DND-41 (cell line): ENCODE results near the gene TOR2A.

Experiments
- ATAC-seq: fragments of 200-7000 bp; cut with Tn5 transposase; 3 replicates; pipeline ENCODE4 v1.9.1; 2021; ENCODE audit warnings: low read depth; ENCODE audit not compliant: insufficient read depth
- DNase-seq: peaks from one replicate; pipeline ENCODE4 v3.0.0-alpha.2; 2020
- H2AFZ ChIP-seq: 2 replicates; pipeline ENCODE4 v1.6.0; 2012; ENCODE audit warnings: low read depth, low read length
- H3K27ac ChIP-seq: 2 replicates; pipeline ENCODE4 v1.5.1; 2012; ENCODE audit warnings: low read length, inconsistent platforms
- H3K27me3 ChIP-seq: fragments of 200-600 bp; sonication (generic); 2 replicates; pipeline ENCODE4 v1.6.0; 2012; ENCODE audit warnings: low read length, mild to moderate bottlenecking, inconsistent platforms; ENCODE audit not compliant: insufficient read depth, poor library complexity
- H3K36me3 ChIP-seq: 2 replicates; pipeline ENCODE4 v1.5.1; 2012; ENCODE audit warnings: low read length, inconsistent platforms; ENCODE audit not compliant: insufficient read depth
- H3K4me1 ChIP-seq: 2 replicates; pipeline ENCODE4 v1.5.1; 2012; ENCODE audit warnings: mild to moderate bottlenecking, low read length; ENCODE audit not compliant: insufficient read depth
- H3K4me2 ChIP-seq: 2 replicates; pipeline ENCODE4 v1.6.0; 2012; ENCODE audit warnings: mild to moderate bottlenecking, moderate library complexity, low read length, inconsistent platforms; ENCODE audit not compliant: insufficient read depth
- H3K4me3 ChIP-seq, 2 experiments: fragments of 200-600 bp in 1 of 2; shearing (Covaris generic) in 1 of 2; 2 replicates each; pipeline ENCODE4 v1.5.1; 2012 to 2016; ENCODE audit warnings: inconsistent platforms in 2 of 2, low read length in 2 of 2, mild to moderate bottlenecking in 2 of 2, low read depth in 1 of 2, moderate library complexity in 1 of 2
- H3K79me2 ChIP-seq: 2 replicates; pipeline ENCODE4 v1.6.0; 2012; ENCODE audit warnings: low read length, inconsistent platforms; ENCODE audit not compliant: insufficient read depth
- H3K9ac ChIP-seq: 2 replicates; pipeline ENCODE4 v1.6.0; 2012; ENCODE audit warnings: low read depth, mild to moderate bottlenecking, inconsistent platforms, low read length, moderate library complexity
- H3K9me3 ChIP-seq: 2 replicates; pipeline ENCODE4 v1.5.1; 2012; ENCODE audit warnings: low read length, moderate library complexity, mild to moderate bottlenecking, inconsistent platforms; ENCODE audit not compliant: insufficient read depth, severe bottlenecking
- H4K20me1 ChIP-seq: 2 replicates; pipeline ENCODE4 v1.6.0; 2012; ENCODE audit warnings: low read length; ENCODE audit not compliant: insufficient read depth
- EZH2 ChIP-seq: IDR thresholded peaks from 3 replicates; pipeline ENCODE4 v1.6.1; 2012; ENCODE audit warnings: borderline replicate concordance, low read depth, mild to moderate bottlenecking, moderate library complexity, low read length, inconsistent platforms; ENCODE audit not compliant: severe bottlenecking
- TF ChIP-seq, protein P1 (sequence below): IDR thresholded peaks from 2 replicates; pipeline ENCODE4 v1.5.1; 2012; ENCODE audit warnings: borderline replicate concordance, low read length, moderate library complexity, mild to moderate bottlenecking; ENCODE audit not compliant: poor library complexity, severe bottlenecking; ENCODE audit errors: extremely low read depth

The TOR2A gene

DNA sequence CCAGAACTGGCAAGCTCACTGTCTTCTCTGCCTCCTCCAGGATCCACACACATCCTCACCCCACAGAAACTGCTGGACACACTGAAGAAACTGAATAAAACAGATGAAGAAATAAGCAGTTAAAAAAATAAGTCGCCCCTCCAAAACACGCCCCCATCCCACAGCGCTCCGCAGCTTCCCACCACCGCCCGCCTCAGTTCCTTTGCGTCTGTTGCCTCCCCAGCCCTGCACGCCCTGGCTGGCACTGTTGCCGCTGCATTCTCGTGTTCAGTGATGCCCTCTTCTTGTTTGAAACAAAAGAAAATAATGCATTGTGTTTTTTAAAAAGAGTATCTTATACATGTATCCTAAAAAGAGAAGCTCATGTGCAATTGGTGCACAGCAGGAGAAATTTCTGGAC lies 44.4 kb downstream of the TOR2A start:
- no peak overlapping the region for H2AFZ ChIP-seq
- H3K27ac ChIP-seq, result no peak overlapping the region
- DNase-seq (no peak), ATAC-seq (no peak)
- no peak overlapping the region for H3K4me2 ChIP-seq
- no peaks in the 10 kb centered on the region for H3K4me1 ChIP-seq
- no peaks in the 10 kb centered on the region for H3K79me2 ChIP-seq
- no peak overlapping the region for H3K4me3 ChIP-seq
- no peaks in the 10 kb centered on the region for H3K9me3 ChIP-seq
- no peaks in the 10 kb centered on the region for H3K27me3 ChIP-seq
- H3K36me3 ChIP-seq, result no peaks in the 10 kb centered on the region
- TF ChIP-seq EZH2, result no peak
- TF ChIP-seq, protein P1, sequence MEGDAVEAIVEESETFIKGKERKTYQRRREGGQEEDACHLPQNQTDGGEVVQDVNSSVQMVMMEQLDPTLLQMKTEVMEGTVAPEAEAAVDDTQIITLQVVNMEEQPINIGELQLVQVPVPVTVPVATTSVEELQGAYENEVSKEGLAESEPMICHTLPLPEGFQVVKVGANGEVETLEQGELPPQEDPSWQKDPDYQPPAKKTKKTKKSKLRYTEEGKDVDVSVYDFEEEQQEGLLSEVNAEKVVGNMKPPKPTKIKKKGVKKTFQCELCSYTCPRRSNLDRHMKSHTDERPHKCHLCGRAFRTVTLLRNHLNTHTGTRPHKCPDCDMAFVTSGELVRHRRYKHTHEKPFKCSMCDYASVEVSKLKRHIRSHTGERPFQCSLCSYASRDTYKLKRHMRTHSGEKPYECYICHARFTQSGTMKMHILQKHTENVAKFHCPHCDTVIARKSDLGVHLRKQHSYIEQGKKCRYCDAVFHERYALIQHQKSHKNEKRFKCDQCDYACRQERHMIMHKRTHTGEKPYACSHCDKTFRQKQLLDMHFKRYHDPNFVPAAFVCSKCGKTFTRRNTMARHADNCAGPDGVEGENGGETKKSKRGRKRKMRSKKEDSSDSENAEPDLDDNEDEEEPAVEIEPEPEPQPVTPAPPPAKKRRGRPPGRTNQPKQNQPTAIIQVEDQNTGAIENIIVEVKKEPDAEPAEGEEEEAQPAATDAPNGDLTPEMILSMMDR, result no peak
- H3K9ac ChIP-seq, result no peak overlapping the region
- no peaks in the 10 kb centered on the region for H4K20me1 ChIP-seq

GRCh38 chr9:127689329-127690000 lies 45.6 kb downstream of the TOR2A start:
- Histone ChIP-seq H3K79me2 (no peaks in the 10 kb centered on the region), H3K27ac (no peak overlapping the region), H4K20me1 (no peaks in the 10 kb centered on the region), H3K4me2 (no peak overlapping the region), H3K4me3 (no peak overlapping the region), H2AFZ (no peak overlapping the region), H3K27me3 (no peaks in the 10 kb centered on the region), H3K4me1 (no peaks in the 10 kb centered on the region), H3K9ac (no peak overlapping the region), H3K9me3 (no peaks in the 10 kb centered on the region), H3K36me3 (no peaks in the 10 kb centered on the region)
- DNase-seq (no peak), ATAC-seq (no peak)
- TF ChIP-seq EZH2, result no peak
- TF ChIP-seq, protein P1, result no peak

- Histone ChIP-seq H4K20me1 (no peaks in the 10 kb centered on the region), H3K9ac (no peak overlapping the region), H3K4me2 (no peak overlapping the region), H3K4me3 (no peak overlapping the region), H3K9me3 (no peaks in the 10 kb centered on the region), H3K4me1 (no peaks in the 10 kb centered on the region), H3K27ac (no peak overlapping the region), H3K27me3 (no peaks in the 10 kb centered on the region), H2AFZ (no peak overlapping the region), H3K79me2 (no peaks in the 10 kb centered on the region), H3K36me3 (0 out of 2 replicates have a peak, but pooled peaks cover 6% of the 10 kb centered on the region)
- ATAC-seq, result no peak
- no peak for DNase-seq
- TF ChIP-seq, protein P1, result no peak
- no peak for TF ChIP-seq EZH2
Observed at GRCh38 chr9:127686461-127687393, 48.4 kb downstream of the TOR2A start.
